Neural cell (in vitro differentiated cells): ENCODE data around the gene ADCY1. TPM values are rescaled to one million over a fixed set of nuclear protein-coding genes. Genes with fewer than 3 reads are reported as not detected.

ENCODE experiments used
- H2AFZ ChIP-seq: fragments of 200-600, 300-800 bp; sonication (generic), shearing (Covaris generic); 2 replicates; pipeline ENCODE4 v1.6.0; 2014; ENCODE audit warnings: low read depth, mild to moderate bottlenecking, antibody characterized with exemption, low read length, moderate library complexity
- H3F3A ChIP-seq: fragments of 200-600 bp; shearing (Covaris generic); 2 replicates; pipeline ENCODE4 v1.6.1; 2016; ENCODE audit warnings: mild to moderate bottlenecking, moderate library complexity, mixed read lengths, antibody characterized with exemption, low read length; ENCODE audit not compliant: insufficient read depth, poor library complexity, severe bottlenecking
- H3K27ac ChIP-seq: fragments of 200-600, 300-800 bp; sonication (generic), shearing (Covaris generic); 2 replicates; pipeline ENCODE4 v1.5.1; 2014; ENCODE audit warnings: mild to moderate bottlenecking, low read length, moderate library complexity
- H3K27me3 ChIP-seq: fragments of 300-800, 200-600 bp; sonication (generic), shearing (Covaris generic); 2 replicates; pipeline ENCODE4 v1.6.0; 2014; ENCODE audit warnings: mild to moderate bottlenecking, low read depth, low read length, moderate library complexity; ENCODE audit not compliant: insufficient read depth
- H3K36me3 ChIP-seq: fragments of 300-800, 200-600 bp; sonication (generic), shearing (Covaris generic); 2 replicates; pipeline ENCODE4 v1.5.1; 2014; ENCODE audit warnings: mild to moderate bottlenecking, antibody characterized with exemption, low read length, moderate library complexity; ENCODE audit not compliant: insufficient read depth
- H3K4me2 ChIP-seq: fragments of 300-800, 200-600 bp; sonication (generic), shearing (Covaris generic); 2 replicates; pipeline ENCODE4 v1.6.0; 2014; ENCODE audit warnings: mild to moderate bottlenecking, low read length
- H3K4me3 ChIP-seq: fragments of 300-800, 200-600 bp; sonication (generic), shearing (Covaris generic); 2 replicates; pipeline ENCODE4 v1.5.1; 2014; ENCODE audit warnings: mild to moderate bottlenecking, low read length, moderate library complexity
- H3K79me2 ChIP-seq: fragments of 200-600 bp; shearing (Covaris generic); replicated peaks from 2 replicates; pipeline ENCODE4 v1.6.0; 2014; ENCODE audit warnings: mild to moderate bottlenecking, low read length, moderate library complexity; ENCODE audit not compliant: insufficient read depth
- H3K9ac ChIP-seq: fragments of 300-800, 200-600 bp; sonication (generic), shearing (Covaris generic); 2 replicates; pipeline ENCODE4 v1.6.1; 2016; ENCODE audit warnings: mild to moderate bottlenecking, low read length, mixed read lengths
- H3K9me2 ChIP-seq: fragments of 200-600 bp; shearing (Covaris generic); 2 replicates; pipeline ENCODE4 v1.6.1; 2016; ENCODE audit warnings: mild to moderate bottlenecking, low read length, mixed read lengths; ENCODE audit not compliant: insufficient read depth
- H3K9me3 ChIP-seq: fragments of 200-600, 300-800 bp; sonication (generic), shearing (Covaris generic); 2 replicates; pipeline ENCODE4 v1.6.1; 2016; ENCODE audit warnings: mild to moderate bottlenecking, mixed run types, low read length, moderate library complexity, mixed read lengths
- H4K20me1 ChIP-seq: fragments of 200-600 bp; shearing (Covaris generic); 2 replicates; pipeline ENCODE4 v1.6.1; 2016; ENCODE audit warnings: mild to moderate bottlenecking, mixed run types; ENCODE audit not compliant: insufficient read depth
- CTCF ChIP-seq: fragments of 450-650 bp; IDR thresholded peaks from 2 replicates; pipeline ENCODE4 v1.5.1; 2014; ENCODE audit warnings: antibody characterized with exemption, mild to moderate bottlenecking, moderate library complexity; ENCODE audit not compliant: poor library complexity, severe bottlenecking
- EP300 ChIP-seq: fragments of 450-650 bp; conservative IDR thresholded peaks from 2 replicates; pipeline ENCODE4 v1.6.1; 2014; ENCODE audit warnings: antibody characterized with exemption, mild to moderate bottlenecking, moderate library complexity; ENCODE audit not compliant: poor library complexity, severe bottlenecking
- EZH2 ChIP-seq: fragments of 200-600, 300-800 bp; shearing (Covaris generic), sonication (generic); IDR thresholded peaks from 2 replicates; pipeline ENCODE4 v1.6.1; 2014; ENCODE audit warnings: antibody characterized with exemption, low read length, borderline replicate concordance, mild to moderate bottlenecking; ENCODE audit not compliant: insufficient read depth, poor library complexity, severe bottlenecking
- MXI1 ChIP-seq: fragments of 450-650 bp; conservative IDR thresholded peaks from 2 replicates; pipeline ENCODE4 v1.6.1; 2014; ENCODE audit warnings: antibody characterized with exemption, mild to moderate bottlenecking; ENCODE audit not compliant: poor library complexity, severe bottlenecking
- POLR2AphosphoS5 ChIP-seq: IDR thresholded peaks from 2 replicates; pipeline ENCODE4 v1.6.1; 2012
- RAD21 ChIP-seq: fragments of 450-650 bp; conservative IDR thresholded peaks from 2 replicates; pipeline ENCODE4 v1.6.1; 2014; ENCODE audit warnings: antibody characterized with exemption, mild to moderate bottlenecking, moderate library complexity
- REST ChIP-seq: IDR thresholded peaks from 2 replicates; pipeline ENCODE4 v1.6.1; 2012; ENCODE audit warnings: borderline replicate concordance
- SMC3 ChIP-seq: fragments of 450-650 bp; conservative IDR thresholded peaks from 2 replicates; pipeline ENCODE4 v1.6.1; 2014; ENCODE audit warnings: antibody characterized with exemption, mild to moderate bottlenecking, moderate library complexity; ENCODE audit not compliant: poor library complexity
- TAF1 ChIP-seq: IDR thresholded peaks from 2 replicates; pipeline ENCODE4 v1.6.1; 2012; ENCODE audit warnings: low read depth
- polyA plus RNA-seq: library from polyadenylated mRNA; depleted of rRNA; stranded (reverse); fragments of >200 nt; gene quantifications from 2 replicates; pipeline ENCODE4 v1.2.3, GENCODE V29; 2014

Gene ADCY1
- polyA plus RNA-seq, 1 donor from 2014 or later, result 14.8 TPM

DNA sequence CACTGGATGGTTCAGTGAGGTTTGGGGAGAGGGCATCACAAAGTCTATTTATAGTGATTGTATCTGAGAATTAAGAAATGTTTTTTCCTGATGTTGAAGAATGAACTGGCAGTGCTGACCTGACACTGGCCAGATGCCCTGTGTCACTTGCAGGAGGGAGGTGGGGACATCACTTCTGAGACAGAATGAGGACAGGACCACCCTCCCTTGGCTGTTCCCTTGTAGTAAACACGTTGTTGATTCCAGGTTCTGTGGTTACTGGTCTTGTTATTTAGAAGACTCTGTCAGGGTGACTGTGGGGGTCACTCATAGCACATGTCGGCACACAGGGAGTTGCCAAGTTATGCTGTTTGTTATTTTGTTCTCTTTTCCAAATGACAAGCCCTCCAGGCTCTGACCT lies 126.4 kb downstream of the ADCY1 start:
- Histone ChIP-seq H3K9ac (no peak overlapping the region), H3K27ac (no peak overlapping the region), H3K9me3 (no peaks in the 10 kb centered on the region), H3K4me3 (no peak overlapping the region), H4K20me1 (no peaks in the 10 kb centered on the region), H3K36me3 (no peaks in the 10 kb centered on the region), H3F3A (no peaks in the 10 kb centered on the region), H3K27me3 (no peaks in the 10 kb centered on the region), H3K79me2 (no peaks in the 10 kb centered on the region), H3K4me2 (no peak overlapping the region), H2AFZ (no peak overlapping the region), H3K9me2 (no peaks in the 10 kb centered on the region)
- TF ChIP-seq EZH2 (no peak), SMC3 (no peak), CTCF (no peak), RAD21 (no peak), REST (no peak), POLR2AphosphoS5 (no peak), TAF1 (no peak), EP300 (no peak), MXI1 (no peak)

DNA sequence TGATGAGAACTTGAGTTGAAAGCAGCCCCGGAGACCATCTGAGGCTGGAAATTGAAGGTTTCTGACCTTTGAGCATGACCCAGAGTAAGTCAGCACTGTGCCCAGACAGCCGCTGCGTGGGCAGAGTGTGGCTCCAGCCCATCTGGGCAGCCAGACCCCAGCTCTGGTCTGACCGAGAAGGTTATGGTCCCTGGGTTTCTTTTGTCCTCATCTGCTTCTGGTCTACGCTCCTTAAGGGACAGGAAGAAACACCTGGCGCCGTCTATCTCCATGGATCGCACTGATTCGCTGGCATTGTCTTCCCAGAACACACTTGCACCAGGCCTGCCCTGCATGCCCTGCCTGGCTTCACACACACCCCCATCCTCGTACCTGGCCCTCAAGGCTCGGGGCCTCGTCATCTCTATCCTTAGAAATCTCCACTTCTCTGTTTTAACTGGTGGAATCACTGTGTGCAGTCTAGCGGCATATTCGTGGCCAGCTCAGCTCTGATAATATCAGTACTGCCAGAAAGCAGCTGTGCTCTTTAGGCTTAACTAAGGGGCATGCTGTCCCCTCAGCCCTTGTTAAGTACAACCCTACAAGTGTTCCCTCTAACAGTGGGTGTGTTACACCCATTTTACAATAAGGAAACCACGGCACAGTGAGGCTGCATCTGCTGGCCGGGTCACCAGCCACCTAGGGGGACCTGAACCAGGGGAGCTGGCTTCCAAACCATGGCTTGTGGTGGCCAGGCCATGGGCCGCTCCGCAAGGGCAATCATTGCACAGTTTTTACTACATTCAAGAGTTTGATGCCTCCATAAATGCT lies 127.7 kb downstream of the ADCY1 start:
- Histone ChIP-seq H3K27ac (no peak overlapping the region), H3K36me3 (no peaks in the 10 kb centered on the region), H3K4me2 (no peak overlapping the region), H3K9me2 (no peaks in the 10 kb centered on the region), H3K79me2 (no peaks in the 10 kb centered on the region), H3K4me3 (no peak overlapping the region), H3F3A (no peaks in the 10 kb centered on the region), H3K27me3 (no peaks in the 10 kb centered on the region), H3K9me3 (no peaks in the 10 kb centered on the region), H3K9ac (no peak overlapping the region), H4K20me1 (no peaks in the 10 kb centered on the region), H2AFZ (no peak overlapping the region)
- no peak for TF ChIP-seq EZH2
- no peak for TF ChIP-seq MXI1
- TF ChIP-seq CTCF, result no peak
- TF ChIP-seq RAD21, result no peak
- no peak for TF ChIP-seq REST
- no peak for TF ChIP-seq SMC3
- no peak for TF ChIP-seq POLR2AphosphoS5
- no peak for TF ChIP-seq TAF1
- no peak for TF ChIP-seq EP300
